A673 (cell line): Measurements from ENCODE around the gene API5.

Experiments used
- EZH2 ChIP-seq: fragments of 200-600 bp; sonication (generic); IDR thresholded peaks from 2 replicates; pipeline ENCODE4 v1.6.1; 2017; ENCODE audit warnings: borderline replicate concordance, low read depth, mild to moderate bottlenecking, mixed read lengths, antibody characterized with exemption, low read length; ENCODE audit not compliant: poor library complexity, severe bottlenecking
- TF ChIP-seq, protein P1 (sequence below): fragments of 300-800, 200-600 bp; sonication (generic); conservative IDR thresholded peaks from 2 replicates; pipeline ENCODE4 v1.5.1; 2017; ENCODE audit warnings: low read depth, mild to moderate bottlenecking, antibody characterized with exemption, low read length, moderate library complexity, mixed read lengths

- TF ChIP-seq, protein P1, sequence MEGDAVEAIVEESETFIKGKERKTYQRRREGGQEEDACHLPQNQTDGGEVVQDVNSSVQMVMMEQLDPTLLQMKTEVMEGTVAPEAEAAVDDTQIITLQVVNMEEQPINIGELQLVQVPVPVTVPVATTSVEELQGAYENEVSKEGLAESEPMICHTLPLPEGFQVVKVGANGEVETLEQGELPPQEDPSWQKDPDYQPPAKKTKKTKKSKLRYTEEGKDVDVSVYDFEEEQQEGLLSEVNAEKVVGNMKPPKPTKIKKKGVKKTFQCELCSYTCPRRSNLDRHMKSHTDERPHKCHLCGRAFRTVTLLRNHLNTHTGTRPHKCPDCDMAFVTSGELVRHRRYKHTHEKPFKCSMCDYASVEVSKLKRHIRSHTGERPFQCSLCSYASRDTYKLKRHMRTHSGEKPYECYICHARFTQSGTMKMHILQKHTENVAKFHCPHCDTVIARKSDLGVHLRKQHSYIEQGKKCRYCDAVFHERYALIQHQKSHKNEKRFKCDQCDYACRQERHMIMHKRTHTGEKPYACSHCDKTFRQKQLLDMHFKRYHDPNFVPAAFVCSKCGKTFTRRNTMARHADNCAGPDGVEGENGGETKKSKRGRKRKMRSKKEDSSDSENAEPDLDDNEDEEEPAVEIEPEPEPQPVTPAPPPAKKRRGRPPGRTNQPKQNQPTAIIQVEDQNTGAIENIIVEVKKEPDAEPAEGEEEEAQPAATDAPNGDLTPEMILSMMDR = no peak
- no peak for TF ChIP-seq EZH2
These were observed 64.3 kb downstream of the API5 start for GRCh38 chr11:43376065-43376464.
